CD14-positive monocyte (primary cell): ENCODE results near the gene LIMS2. TPM values are rescaled to one million over a fixed set of nuclear protein-coding genes. Genes with fewer than 3 reads are reported as not detected.

Experiments used
- DNase-seq, 3 donors: peaks; one replicate each; pipeline ENCODE4 v3.0.0-alpha.2; 2011 to 2022
- H2AFZ ChIP-seq: 2 replicates; pipeline ENCODE4 v1.6.0; 2012; ENCODE audit warnings: mild to moderate bottlenecking, low read depth, low read length, inconsistent platforms; ENCODE audit not compliant: insufficient read depth, poor library complexity, severe bottlenecking
- H3K27ac ChIP-seq, 2 donors: 1 replicate in 1 of 2; 2 replicates in 1 of 2; pipeline ENCODE4 v1.5.1; 2012 to 2013; ENCODE audit warnings: low read length in 2 of 2, control low read depth in 1 of 2, inconsistent platforms in 1 of 2, low read depth in 1 of 2, mild to moderate bottlenecking in 1 of 2
- H3K27me3 ChIP-seq, 2 donors: one replicate each; pipeline versions ENCODE4 v1.6.0 to v1.6.1; 2011 to 2013; ENCODE audit warnings: low read length in 2 of 2; ENCODE audit not compliant: control insufficient read depth in 2 of 2, insufficient read depth in 2 of 2
- H3K36me3 ChIP-seq, 2 donors: replicated peaks in 1 of 2; 1 replicate in 1 of 2; 2 replicates in 1 of 2; pipeline versions ENCODE4 v1.5.1 to v1.6.1; 2012 to 2013; ENCODE audit warnings: low read length in 2 of 2, control low read depth in 1 of 2, inconsistent platforms in 1 of 2, mild to moderate bottlenecking in 1 of 2; ENCODE audit not compliant: insufficient read depth in 2 of 2, control insufficient read depth in 1 of 2
- H3K4me1 ChIP-seq, 2 donors: 1 replicate in 1 of 2; 2 replicates in 1 of 2; pipeline versions ENCODE4 v1.5.1 to v1.6.1; 2012 to 2013; ENCODE audit warnings: low read length in 2 of 2, control low read depth in 1 of 2, inconsistent platforms in 1 of 2, mild to moderate bottlenecking in 1 of 2, moderate library complexity in 1 of 2; ENCODE audit not compliant: insufficient read depth in 2 of 2, control insufficient read depth in 1 of 2
- H3K4me2 ChIP-seq: replicated peaks from 2 replicates; pipeline ENCODE3; 2012; ENCODE audit warnings: low read length, moderate library complexity, mild to moderate bottlenecking; ENCODE audit not compliant: poor library complexity, severe bottlenecking; ENCODE audit errors: extremely low read depth
- H3K4me3 ChIP-seq, 3 experiments: fragments of 200-600 bp in 1 of 3; sonication (generic) in 1 of 3; replicated peaks in 1 of 3; 1 replicate in 2 of 3; 2 replicates in 1 of 3; pipeline ENCODE4 v1.5.1; 2011 to 2013; ENCODE audit warnings: low read length in 3 of 3, mild to moderate bottlenecking in 3 of 3, control low read depth in 2 of 3, low read depth in 2 of 3, inconsistent platforms in 1 of 3, moderate library complexity in 1 of 3
- H3K79me2 ChIP-seq: 2 replicates; pipeline ENCODE4 v1.6.0; 2012; ENCODE audit warnings: mild to moderate bottlenecking, control low read depth, inconsistent platforms, low read length, moderate library complexity; ENCODE audit not compliant: insufficient read depth
- H3K9ac ChIP-seq: 2 replicates; pipeline ENCODE4 v1.6.0; 2017; ENCODE audit warnings: low read length, mild to moderate bottlenecking; ENCODE audit not compliant: insufficient read depth, poor library complexity, severe bottlenecking
- H3K9me3 ChIP-seq, 2 donors: replicated peaks in 1 of 2; 1 replicate in 1 of 2; 2 replicates in 1 of 2; pipeline versions ENCODE4 v1.5.1 to v1.6.1; 2012 to 2013; ENCODE audit warnings: low read length in 2 of 2, control low read depth in 1 of 2; ENCODE audit not compliant: control insufficient read depth in 1 of 2, insufficient read depth in 1 of 2
- H4K20me1 ChIP-seq: 2 replicates; pipeline ENCODE4 v1.6.0; 2012; ENCODE audit warnings: mild to moderate bottlenecking, low read length, control low read depth, moderate library complexity; ENCODE audit not compliant: insufficient read depth
- H3K27ac Mint-ChIP-seq, 7 donors: one replicate each; pipeline ENCODE4 v1.8.0; 2020; ENCODE audit warnings: mild to moderate bottlenecking in 7 of 7, mixed read lengths in 7 of 7, moderate library complexity in 6 of 7, inconsistent platforms in 2 of 7
- H3K27me3 Mint-ChIP-seq, 3 donors: one replicate each; pipeline ENCODE4 v1.8.0; 2021 to 2022; ENCODE audit warnings: low read depth in 3 of 3, mild to moderate bottlenecking in 3 of 3, mixed read lengths in 3 of 3, moderate library complexity in 3 of 3, inconsistent platforms in 1 of 3
- H3K36me3 Mint-ChIP-seq, 2 donors: one replicate each; pipeline ENCODE4 v1.8.0; 2020; ENCODE audit warnings: mixed read lengths in 2 of 2, inconsistent platforms in 1 of 2, mild to moderate bottlenecking in 1 of 2
- H3K4me1 Mint-ChIP-seq: one replicate; pipeline ENCODE4 v1.8.0; 2020; ENCODE audit warnings: mild to moderate bottlenecking, mixed read lengths
- H3K4me3 Mint-ChIP-seq, 2 donors: one replicate each; pipeline ENCODE4 v1.8.0; 2020; ENCODE audit warnings: mild to moderate bottlenecking in 2 of 2, mixed read lengths in 2 of 2, moderate library complexity in 1 of 2
- H3K9me3 Mint-ChIP-seq, 7 donors: one replicate each; pipeline ENCODE4 v1.8.0; 2020 to 2022; ENCODE audit warnings: mixed read lengths in 7 of 7, mild to moderate bottlenecking in 6 of 7, moderate library complexity in 6 of 7, inconsistent platforms in 2 of 7
- WGBS: methylation state at CpG from one replicate; pipeline ENCODE4 v1.1.5; 2013; ENCODE audit warnings: missing lambda C conversion rate; ENCODE audit not compliant: insufficient coverage; 5-methylcytosine and 5-hydroxymethylcytosine counted together
- intact Hi-C, 2 donors: fragments of 100-400 bp; cut with micrococcal nuclease; formaldehyde crosslinking; loops; one replicate each; pipeline versions ENCODE4 v1.15.0 to v1.15.1; 2023
- polyA plus RNA-seq, 3 donors: library from polyadenylated mRNA; depleted of rRNA in 1 of 3; unstranded in 2 of 3; stranded (reverse) in 1 of 3; fragments of 300-500 nt in 2 of 3; fragments of >200 nt in 1 of 3; fragmentation: Illumina TruSeq in 2 of 3; gene quantifications; 1 replicate in 2 of 3; 2 replicates in 1 of 3; pipeline ENCODE4 v1.2.3, GENCODE V29; 2012 to 2021
- TF ChIP-seq, protein P1 (sequence below): fragments of 200-600 bp; IDR thresholded peaks from one replicate; pipeline ENCODE4 v1.8.0; 2022; ENCODE audit warnings: antibody characterized with exemption, mild to moderate bottlenecking

LIMS2 gene
- polyA plus RNA-seq, 3 donors: 0.13 to 1.3 (median 0.23) TPM

- DNase-seq: no peak
- H3K4me1 Mint-ChIP-seq: peaks cover 29% of the 10 kb centered on the region
- Histone ChIP-seq H4K20me1 (no peaks in the 10 kb centered on the region), H3K79me2 (no peaks in the 10 kb centered on the region), H2AFZ (no peak overlapping the region), H3K27ac (no peak overlapping the region), H3K9me3 (no peaks in the 10 kb centered on the region), H3K36me3 (no peaks in the 10 kb centered on the region), H3K27me3 (no peaks in the 10 kb centered on the region), H3K4me2 (no peak overlapping the region), H3K9ac (no peak overlapping the region), H3K4me1 (peaks cover 17 to 23% of the 10 kb centered on the region in 2 donors), H3K4me3 (no peak overlapping the region)
- TF ChIP-seq, protein P1, sequence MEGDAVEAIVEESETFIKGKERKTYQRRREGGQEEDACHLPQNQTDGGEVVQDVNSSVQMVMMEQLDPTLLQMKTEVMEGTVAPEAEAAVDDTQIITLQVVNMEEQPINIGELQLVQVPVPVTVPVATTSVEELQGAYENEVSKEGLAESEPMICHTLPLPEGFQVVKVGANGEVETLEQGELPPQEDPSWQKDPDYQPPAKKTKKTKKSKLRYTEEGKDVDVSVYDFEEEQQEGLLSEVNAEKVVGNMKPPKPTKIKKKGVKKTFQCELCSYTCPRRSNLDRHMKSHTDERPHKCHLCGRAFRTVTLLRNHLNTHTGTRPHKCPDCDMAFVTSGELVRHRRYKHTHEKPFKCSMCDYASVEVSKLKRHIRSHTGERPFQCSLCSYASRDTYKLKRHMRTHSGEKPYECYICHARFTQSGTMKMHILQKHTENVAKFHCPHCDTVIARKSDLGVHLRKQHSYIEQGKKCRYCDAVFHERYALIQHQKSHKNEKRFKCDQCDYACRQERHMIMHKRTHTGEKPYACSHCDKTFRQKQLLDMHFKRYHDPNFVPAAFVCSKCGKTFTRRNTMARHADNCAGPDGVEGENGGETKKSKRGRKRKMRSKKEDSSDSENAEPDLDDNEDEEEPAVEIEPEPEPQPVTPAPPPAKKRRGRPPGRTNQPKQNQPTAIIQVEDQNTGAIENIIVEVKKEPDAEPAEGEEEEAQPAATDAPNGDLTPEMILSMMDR: no peak
- 100% methylated on average over 4 of the region's 6 CpGs for WGBS
- intact Hi-C loops: loop anchor here (2.0 kb wide), 1 partner anchor 58 kb away; no protein-coding TSS in a partner anchor
- H3K36me3 Mint-ChIP-seq: no peaks in the 10 kb centered on the region
- H3K27me3 Mint-ChIP-seq: peaks cover 0 to 9% (median 7%) of the 10 kb centered on the region in 3 donors
- no peak overlapping the region for H3K27ac Mint-ChIP-seq
- no peak overlapping the region for H3K4me3 Mint-ChIP-seq
- H3K9me3 Mint-ChIP-seq: no peaks in the 10 kb centered on the region
Measured at GRCh38 chr2:127648321-127648720, 27.0 kb downstream of the LIMS2 start.

DNA sequence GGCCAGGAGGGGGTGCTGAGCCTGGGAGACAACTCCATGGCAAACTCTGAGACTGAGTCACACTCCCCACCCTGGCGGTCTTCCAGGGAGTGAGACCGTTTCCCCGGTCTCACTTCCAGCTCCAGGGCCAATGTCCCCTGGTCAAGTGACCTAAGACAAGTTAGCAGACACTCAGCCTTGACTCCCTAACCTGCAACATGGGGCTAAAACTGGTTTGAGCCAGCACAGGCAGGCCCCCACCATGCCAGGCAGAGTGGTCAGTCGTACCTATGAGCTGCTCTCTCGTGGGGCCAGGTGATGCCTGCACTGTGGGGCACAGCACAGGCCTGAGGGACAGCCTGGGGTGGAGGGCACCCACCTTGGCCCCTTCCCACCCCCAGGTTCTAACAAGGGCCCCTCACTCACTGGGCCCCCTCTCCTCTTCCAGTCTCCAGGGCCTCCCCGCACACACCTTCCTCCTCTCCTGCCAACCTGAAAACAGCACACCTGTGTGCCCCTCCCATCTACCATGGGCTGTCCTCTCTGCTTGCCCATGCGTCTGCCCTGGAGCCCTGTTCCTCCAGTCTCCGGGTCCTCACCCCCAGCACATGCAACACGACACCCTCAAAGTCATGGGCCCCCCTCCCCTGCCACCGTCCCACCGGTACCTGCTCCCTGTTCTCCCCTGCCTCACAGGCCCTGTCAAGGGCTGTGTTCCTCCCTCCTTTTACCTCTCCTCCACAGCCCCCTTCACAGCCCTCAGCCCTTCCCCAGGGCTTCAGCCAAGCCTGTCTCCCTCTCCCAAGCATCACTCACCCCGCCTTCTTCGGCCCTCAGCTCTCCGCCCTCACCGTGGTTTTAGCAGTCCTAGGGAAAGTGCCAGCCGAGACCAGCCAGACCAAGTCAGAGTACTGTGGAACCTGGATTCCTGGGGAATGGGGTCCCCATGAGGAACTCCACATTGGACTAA, 27.8 kb downstream of the LIMS2 start:
- no peaks in the 10 kb centered on the region for H3K27me3 ChIP-seq
- H3K4me1 ChIP-seq: peaks cover 17 to 23% of the 10 kb centered on the region in 2 donors
- no peaks in the 10 kb centered on the region for H3K79me2 ChIP-seq
- Mint-ChIP-seq H3K4me3 (peak overlapping the region in 1 of 2 donors; percentile 55), H3K36me3 (no peaks in the 10 kb centered on the region), H3K9me3 (no peaks in the 10 kb centered on the region), H3K27ac (peak overlapping the region in 1 of 7 donors; percentile 50), H3K4me1 (peaks cover 28% of the 10 kb centered on the region), H3K27me3 (peaks cover 0 to 9% (median 7%) of the 10 kb centered on the region in 3 donors)
- H3K4me2 ChIP-seq: no peak overlapping the region
- no peaks in the 10 kb centered on the region for H3K9me3 ChIP-seq
- no peak overlapping the region for H3K27ac ChIP-seq
- no peaks in the 10 kb centered on the region for H4K20me1 ChIP-seq
- H3K9ac ChIP-seq: peak overlapping the region; percentile 45
- WGBS: 83% methylated on average over 16 of the region's 16 CpGs
- H3K36me3 ChIP-seq: no peaks in the 10 kb centered on the region
- H3K4me3 ChIP-seq: no peak overlapping the region
- peak overlapping the region; percentile 77 for H2AFZ ChIP-seq
- intact Hi-C loops: loop anchor here (2.0 kb wide), 1 partner anchor 57 kb away; no protein-coding TSS in a partner anchor
- TF ChIP-seq, protein P1: no peak
- peak in 1 of 3 donors; percentile 23 for DNase-seq
